Measurements from ENCODE around the gene LGR4. TPM values are rescaled to one million over a fixed set of nuclear protein-coding genes. Genes with fewer than 3 reads are reported as not detected.

The LGR4 gene
- total and polyA plus RNA-seq, 2 of the 13 experiments (the other 11 are each of a cell fraction or from before 2014, with no cell fraction given), result 42.1 to 68.7 TPM

DNA sequence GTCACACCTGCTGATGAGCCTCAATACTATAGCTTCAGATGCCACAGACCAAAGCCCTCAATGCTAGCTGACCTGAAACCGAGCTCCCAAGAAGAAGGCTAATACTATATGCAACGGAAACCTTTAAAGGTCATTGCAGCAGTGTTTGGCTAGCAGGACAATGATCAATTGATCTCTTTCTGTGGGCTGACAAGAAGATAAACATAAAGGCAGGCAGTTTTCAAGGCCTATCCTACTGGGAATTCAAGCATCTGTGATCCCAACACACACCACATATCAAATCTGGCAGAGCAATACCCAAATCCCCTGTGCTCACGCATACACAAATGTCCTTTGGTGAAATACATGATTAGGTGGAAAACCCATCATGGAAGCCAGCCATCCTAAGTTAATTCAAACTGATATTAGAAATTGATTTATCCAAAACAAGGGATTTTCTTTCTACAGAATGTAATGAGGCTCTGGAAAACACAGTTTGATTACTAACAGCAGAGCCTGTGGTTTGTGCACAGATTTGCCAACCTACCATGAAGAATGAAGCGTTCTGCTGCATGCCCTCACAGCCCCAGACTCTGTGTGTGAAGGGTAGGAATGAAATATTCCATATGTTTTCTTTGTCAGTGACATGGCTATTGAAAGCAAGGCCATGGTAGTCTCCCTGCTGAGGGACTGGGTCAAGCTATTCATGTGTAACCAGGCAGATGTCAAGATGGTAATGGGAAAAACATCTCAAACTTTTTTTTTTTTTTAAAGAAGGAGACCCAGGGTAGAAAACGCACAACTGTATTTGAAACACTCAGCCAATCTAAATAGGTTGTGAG is 12.2 kb downstream of the LGR4 start (continued):
- TF ChIP-seq STAT6 (CRISPR knock-in tag; IDR thresholded peaks at IDR 0.05; ENCODE audit: borderline replicate concordance), result 0 out of 2 replicates have a peak, but pooled peaks have one; percentile 45
- no peak for TF ChIP-seq MATR3 (CRISPR knock-in tag; IDR thresholded peaks at IDR 0.05)
- TF ChIP-seq, protein P1, sequence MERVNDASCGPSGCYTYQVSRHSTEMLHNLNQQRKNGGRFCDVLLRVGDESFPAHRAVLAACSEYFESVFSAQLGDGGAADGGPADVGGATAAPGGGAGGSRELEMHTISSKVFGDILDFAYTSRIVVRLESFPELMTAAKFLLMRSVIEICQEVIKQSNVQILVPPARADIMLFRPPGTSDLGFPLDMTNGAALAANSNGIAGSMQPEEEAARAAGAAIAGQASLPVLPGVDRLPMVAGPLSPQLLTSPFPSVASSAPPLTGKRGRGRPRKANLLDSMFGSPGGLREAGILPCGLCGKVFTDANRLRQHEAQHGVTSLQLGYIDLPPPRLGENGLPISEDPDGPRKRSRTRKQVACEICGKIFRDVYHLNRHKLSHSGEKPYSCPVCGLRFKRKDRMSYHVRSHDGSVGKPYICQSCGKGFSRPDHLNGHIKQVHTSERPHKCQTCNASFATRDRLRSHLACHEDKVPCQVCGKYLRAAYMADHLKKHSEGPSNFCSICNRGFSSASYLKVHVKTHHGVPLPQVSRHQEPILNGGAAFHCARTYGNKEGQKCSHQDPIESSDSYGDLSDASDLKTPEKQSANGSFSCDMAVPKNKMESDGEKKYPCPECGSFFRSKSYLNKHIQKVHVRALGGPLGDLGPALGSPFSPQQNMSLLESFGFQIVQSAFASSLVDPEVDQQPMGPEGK (CRISPR knock-in tag; IDR thresholded peaks at IDR 0.05), result no peak; the same call in 1 of the 2 replicates
- no peak for TF ChIP-seq HHEX (CRISPR knock-in tag; IDR thresholded peaks at IDR 0.05)
- no peak for TF ChIP-seq ZNF296 (CRISPR knock-in tag; conservative IDR thresholded peaks at IDR 0.05)
- TF ChIP-seq ZNF790 (CRISPR knock-in tag; IDR thresholded peaks at IDR 0.05; ENCODE audit: borderline replicate concordance), result no peak
- TF ChIP-seq, protein P2, sequence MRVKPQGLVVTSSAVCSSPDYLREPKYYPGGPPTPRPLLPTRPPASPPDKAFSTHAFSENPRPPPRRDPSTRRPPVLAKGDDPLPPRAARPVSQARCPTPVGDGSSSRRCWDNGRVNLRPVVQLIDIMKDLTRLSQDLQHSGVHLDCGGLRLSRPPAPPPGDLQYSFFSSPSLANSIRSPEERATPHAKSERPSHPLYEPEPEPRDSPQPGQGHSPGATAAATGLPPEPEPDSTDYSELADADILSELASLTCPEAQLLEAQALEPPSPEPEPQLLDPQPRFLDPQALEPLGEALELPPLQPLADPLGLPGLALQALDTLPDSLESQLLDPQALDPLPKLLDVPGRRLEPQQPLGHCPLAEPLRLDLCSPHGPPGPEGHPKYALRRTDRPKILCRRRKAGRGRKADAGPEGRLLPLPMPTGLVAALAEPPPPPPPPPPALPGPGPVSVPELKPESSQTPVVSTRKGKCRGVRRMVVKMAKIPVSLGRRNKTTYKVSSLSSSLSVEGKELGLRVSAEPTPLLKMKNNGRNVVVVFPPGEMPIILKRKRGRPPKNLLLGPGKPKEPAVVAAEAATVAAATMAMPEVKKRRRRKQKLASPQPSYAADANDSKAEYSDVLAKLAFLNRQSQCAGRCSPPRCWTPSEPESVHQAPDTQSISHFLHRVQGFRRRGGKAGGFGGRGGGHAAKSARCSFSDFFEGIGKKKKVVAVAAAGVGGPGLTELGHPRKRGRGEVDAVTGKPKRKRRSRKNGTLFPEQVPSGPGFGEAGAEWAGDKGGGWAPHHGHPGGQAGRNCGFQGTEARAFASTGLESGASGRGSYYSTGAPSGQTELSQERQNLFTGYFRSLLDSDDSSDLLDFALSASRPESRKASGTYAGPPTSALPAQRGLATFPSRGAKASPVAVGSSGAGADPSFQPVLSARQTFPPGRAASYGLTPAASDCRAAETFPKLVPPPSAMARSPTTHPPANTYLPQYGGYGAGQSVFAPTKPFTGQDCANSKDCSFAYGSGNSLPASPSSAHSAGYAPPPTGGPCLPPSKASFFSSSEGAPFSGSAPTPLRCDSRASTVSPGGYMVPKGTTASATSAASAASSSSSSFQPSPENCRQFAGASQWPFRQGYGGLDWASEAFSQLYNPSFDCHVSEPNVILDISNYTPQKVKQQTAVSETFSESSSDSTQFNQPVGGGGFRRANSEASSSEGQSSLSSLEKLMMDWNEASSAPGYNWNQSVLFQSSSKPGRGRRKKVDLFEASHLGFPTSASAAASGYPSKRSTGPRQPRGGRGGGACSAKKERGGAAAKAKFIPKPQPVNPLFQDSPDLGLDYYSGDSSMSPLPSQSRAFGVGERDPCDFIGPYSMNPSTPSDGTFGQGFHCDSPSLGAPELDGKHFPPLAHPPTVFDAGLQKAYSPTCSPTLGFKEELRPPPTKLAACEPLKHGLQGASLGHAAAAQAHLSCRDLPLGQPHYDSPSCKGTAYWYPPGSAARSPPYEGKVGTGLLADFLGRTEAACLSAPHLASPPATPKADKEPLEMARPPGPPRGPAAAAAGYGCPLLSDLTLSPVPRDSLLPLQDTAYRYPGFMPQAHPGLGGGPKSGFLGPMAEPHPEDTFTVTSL (CRISPR knock-in tag; IDR thresholded peaks at IDR 0.05; ENCODE audit: borderline replicate concordance), result peak; percentile 95
- TF ChIP-seq ZNF17 (CRISPR knock-in tag; IDR thresholded peaks at IDR 0.05), result no peak
- TF ChIP-seq ZNF567 (CRISPR knock-in tag; IDR thresholded peaks at IDR 0.05; ENCODE audit: borderline replicate concordance), result no peak
- no peak for TF ChIP-seq BHLHE40 (IDR thresholded peaks at IDR 0.05; ENCODE audit: low read length)
- TF ChIP-seq U2AF1 (optimal IDR thresholded peaks at IDR 0.05; ENCODE audit: low read depth, low read length), result no peak
- peak; percentile 89 for TF ChIP-seq ZNF7 (CRISPR knock-in tag; IDR thresholded peaks at IDR 0.05)
- TF ChIP-seq POLR2G (IDR thresholded peaks at IDR 0.05; ENCODE audit: low read depth, low read length), result no peak
- no peak for TF ChIP-seq TRIM24 (CRISPR knock-in tag; IDR thresholded peaks at IDR 0.05)
- TF ChIP-seq, protein P3, sequence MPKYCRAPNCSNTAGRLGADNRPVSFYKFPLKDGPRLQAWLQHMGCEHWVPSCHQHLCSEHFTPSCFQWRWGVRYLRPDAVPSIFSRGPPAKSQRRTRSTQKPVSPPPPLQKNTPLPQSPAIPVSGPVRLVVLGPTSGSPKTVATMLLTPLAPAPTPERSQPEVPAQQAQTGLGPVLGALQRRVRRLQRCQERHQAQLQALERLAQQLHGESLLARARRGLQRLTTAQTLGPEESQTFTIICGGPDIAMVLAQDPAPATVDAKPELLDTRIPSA (CRISPR knock-in tag; IDR thresholded peaks at IDR 0.05; ENCODE audit: borderline replicate concordance), result no peak
- TF ChIP-seq CHCHD3 (CRISPR knock-in tag; IDR thresholded peaks at IDR 0.05), result no peak
- no peak for TF ChIP-seq ZNF207 (IDR thresholded peaks at IDR 0.05; ENCODE audit: borderline replicate concordance)

Data from HepG2 (cell line).